Gastroesophageal sphincter (tissue), 3 donors: ENCODE measurements around the gene ISG20L2.

Experiments
- EP300 ChIP-seq: sonication (generic); formaldehyde crosslinking; IDR thresholded peaks from one replicate; pipeline ENCODE4 v1.6.1; 2017; ENCODE audit warnings: antibody characterized with exemption, mild to moderate bottlenecking
- POLR2A ChIP-seq, 2 donors: fragments of 450-650 bp; IDR thresholded peaks; one replicate each; pipeline ENCODE4 v1.6.1; 2017; ENCODE audit warnings: antibody characterized with exemption in 2 of 2, mild to moderate bottlenecking in 2 of 2, moderate library complexity in 1 of 2
- TF ChIP-seq, protein P1 (sequence below), 4 experiments: fragments of 200-600 bp in 2 of 4; fragments of 450-650 bp in 2 of 4; sonication (generic) in 1 of 4; IDR thresholded peaks; one replicate each; pipeline ENCODE4 v1.5.1; 2017 to 2019; ENCODE audit warnings: antibody characterized with exemption in 4 of 4, mild to moderate bottlenecking in 2 of 4, moderate library complexity in 2 of 4

DNA sequence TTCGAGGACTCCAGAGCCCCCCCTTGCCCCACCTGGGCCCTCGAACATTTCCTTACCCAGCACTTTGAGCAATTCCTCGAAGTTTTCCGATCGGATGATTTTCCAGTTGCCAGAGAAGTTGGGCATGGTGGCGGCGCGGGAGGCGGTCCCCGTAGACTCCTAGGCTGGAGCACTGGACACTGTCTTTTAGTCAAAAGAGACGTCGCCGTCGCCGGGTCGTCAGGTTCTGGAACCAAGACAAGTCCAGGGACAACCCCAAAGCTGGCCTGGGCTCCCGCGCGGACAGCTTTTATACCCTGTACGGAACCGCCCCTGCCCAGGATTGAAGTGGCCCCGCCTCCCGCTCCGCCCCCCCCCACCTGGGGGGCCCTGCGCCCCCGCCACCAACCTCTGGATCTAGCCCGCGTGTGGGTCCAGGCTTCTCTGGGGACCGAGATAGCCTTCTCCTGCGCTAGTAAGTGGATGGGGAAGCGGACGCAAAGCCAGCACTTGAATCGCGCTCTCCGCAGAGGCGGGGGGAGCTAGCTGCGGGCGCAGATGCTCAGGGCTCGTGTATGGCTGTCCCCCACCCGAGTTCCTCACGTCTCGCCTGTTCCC, 23.1 kb downstream of the ISG20L2 start, which contains the start of gene CRABP2:
- TF ChIP-seq, protein P1, sequence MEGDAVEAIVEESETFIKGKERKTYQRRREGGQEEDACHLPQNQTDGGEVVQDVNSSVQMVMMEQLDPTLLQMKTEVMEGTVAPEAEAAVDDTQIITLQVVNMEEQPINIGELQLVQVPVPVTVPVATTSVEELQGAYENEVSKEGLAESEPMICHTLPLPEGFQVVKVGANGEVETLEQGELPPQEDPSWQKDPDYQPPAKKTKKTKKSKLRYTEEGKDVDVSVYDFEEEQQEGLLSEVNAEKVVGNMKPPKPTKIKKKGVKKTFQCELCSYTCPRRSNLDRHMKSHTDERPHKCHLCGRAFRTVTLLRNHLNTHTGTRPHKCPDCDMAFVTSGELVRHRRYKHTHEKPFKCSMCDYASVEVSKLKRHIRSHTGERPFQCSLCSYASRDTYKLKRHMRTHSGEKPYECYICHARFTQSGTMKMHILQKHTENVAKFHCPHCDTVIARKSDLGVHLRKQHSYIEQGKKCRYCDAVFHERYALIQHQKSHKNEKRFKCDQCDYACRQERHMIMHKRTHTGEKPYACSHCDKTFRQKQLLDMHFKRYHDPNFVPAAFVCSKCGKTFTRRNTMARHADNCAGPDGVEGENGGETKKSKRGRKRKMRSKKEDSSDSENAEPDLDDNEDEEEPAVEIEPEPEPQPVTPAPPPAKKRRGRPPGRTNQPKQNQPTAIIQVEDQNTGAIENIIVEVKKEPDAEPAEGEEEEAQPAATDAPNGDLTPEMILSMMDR (IDR thresholded peaks at IDR 0.05) = no peak
- TF ChIP-seq EP300 = no peak
- TF ChIP-seq POLR2A (IDR thresholded peaks at IDR 0.05) = no peak
